K562 (cell line): ENCODE results near the gene B3GAT1. TPM values are rescaled to one million over a fixed set of nuclear protein-coding genes. Genes with fewer than 3 reads are reported as not detected.
A peak's percentile ranks its signal among the peaks of the same experiment; 100 is the strongest.

ENCODE experiments used
- BHLHE40 ChIP-seq: IDR thresholded peaks from 2 replicates; pipeline ENCODE4 v1.6.1; 2011; ENCODE audit warnings: low read length, improper control_type of control experiment
- CBX1 ChIP-seq: sonication (generic); IDR thresholded peaks from 2 replicates; pipeline ENCODE4 v1.6.1; 2016; ENCODE audit warnings: antibody characterized with exemption, low read depth, mild to moderate bottlenecking
- CXXC5 ChIP-seq: fragments of 250-450 bp; sonication (Bioruptor Pico); IDR thresholded peaks from 2 replicates; pipeline ENCODE4 v1.8.0; 2022; ENCODE audit warnings: inconsistent platforms, mild to moderate bottlenecking, moderate library complexity
- EP400 ChIP-seq: fragments of 450-650 bp; IDR thresholded peaks from 2 replicates; pipeline ENCODE4 v1.6.1; 2017; ENCODE audit warnings: antibody characterized with exemption, mild to moderate bottlenecking, moderate library complexity
- L3MBTL2 ChIP-seq: fragments of 450-650 bp; IDR thresholded peaks from 2 replicates; pipeline ENCODE4 v1.6.1; 2016; ENCODE audit warnings: mild to moderate bottlenecking, moderate library complexity
- LARP7 ChIP-seq: fragments of 450-650 bp; IDR thresholded peaks from 2 replicates; pipeline ENCODE4 v1.6.1; 2016
- MNT ChIP-seq, 2 experiments: fragments of 450-650 bp; conservative IDR thresholded peaks; 2 replicates each; pipeline ENCODE4 v1.6.1; 2017; ENCODE audit warnings: mild to moderate bottlenecking in 2 of 2, moderate library complexity in 2 of 2
- SRF ChIP-seq, 2 experiments: fragments of 250-450, 450-650 bp in 1 of 2; sonication (Bioruptor Pico) in 1 of 2; sonication (generic) in 1 of 2; formaldehyde crosslinking; IDR thresholded peaks; 2 replicates each; pipeline versions ENCODE4 v1.5.0 to v1.5.1; 2020 to 2022; ENCODE audit warnings: mild to moderate bottlenecking in 1 of 2, missing genetic modification reagents in 1 of 2
- TRIM24 ChIP-seq, 2 experiments: fragments of 450-650 bp; IDR thresholded peaks; 2 replicates each; pipeline ENCODE4 v1.6.1; 2016
- polyA plus RNA-seq, 8 experiments: library from polyadenylated mRNA; depleted of rRNA in 4 of 8; stranded (reverse) in 5 of 8; unstranded in 3 of 8; fragments of >200 nt; fragmentation: Nextera tagmentation in 2 of 8; fragmentation: Illumina TruSeq in 1 of 8; extraction: Ambion mirVana in 2 of 8; extraction: Trizol in 1 of 8; gene quantifications; 2 replicates each; pipeline versions ENCODE4 v1.2.1 to v1.2.3, GENCODE V29; 2011 to 2014; ENCODE audit warnings: inconsistent platforms in 1 of 8, missing spikeins in 1 of 8
- total RNA-seq, 7 experiments: library from RNA; depleted of rRNA in 6 of 7; stranded (reverse); fragments of >200 nt in 6 of 7; fragmentation: Illumina TruSeq in 2 of 7; extraction: Trizol in 2 of 7; gene quantifications; 2 replicates each; pipeline versions ENCODE4 v1.2.1 to v1.2.3, GENCODE V29; 2011 to 2021; ENCODE audit warnings: low replicate concordance in 1 of 7
- TF ChIP-seq, protein P1 (sequence below), 3 experiments: IDR thresholded peaks in 2 of 3; conservative IDR thresholded peaks in 1 of 3; 2 replicates each; pipeline ENCODE4 v1.5.1; 2011 to 2012; ENCODE audit warnings: low read length in 3 of 3, mild to moderate bottlenecking in 3 of 3, control low read depth in 2 of 3, improper control_type of control experiment in 1 of 3, inconsistent platforms in 1 of 3, low read depth in 1 of 3, mixed read lengths in 1 of 3, moderate library complexity in 1 of 3; ENCODE audit not compliant: insufficient read depth in 2 of 3
- TF ChIP-seq, protein P2 (sequence below): fragments of 200-800 bp; sonication (Bioruptor generic); IDR thresholded peaks from 2 replicates; pipeline ENCODE4 v1.6.1; 2017; ENCODE audit warnings: missing genetic modification characterization, missing compliant biosample characterization
- TF ChIP-seq, protein P3 (sequence below): fragments of 450-650 bp; IDR thresholded peaks from 2 replicates; pipeline ENCODE4 v1.6.1; 2014; ENCODE audit warnings: low read depth, mild to moderate bottlenecking, moderate library complexity, borderline replicate concordance

B3GAT1 gene
- total and polyA plus RNA-seq, 9 of the 15 experiments (the other 6 are each of a cell fraction or from before 2014, with no cell fraction given), result 0.01 to 0.53 (median 0.14) TPM; not detected in 1

DNA sequence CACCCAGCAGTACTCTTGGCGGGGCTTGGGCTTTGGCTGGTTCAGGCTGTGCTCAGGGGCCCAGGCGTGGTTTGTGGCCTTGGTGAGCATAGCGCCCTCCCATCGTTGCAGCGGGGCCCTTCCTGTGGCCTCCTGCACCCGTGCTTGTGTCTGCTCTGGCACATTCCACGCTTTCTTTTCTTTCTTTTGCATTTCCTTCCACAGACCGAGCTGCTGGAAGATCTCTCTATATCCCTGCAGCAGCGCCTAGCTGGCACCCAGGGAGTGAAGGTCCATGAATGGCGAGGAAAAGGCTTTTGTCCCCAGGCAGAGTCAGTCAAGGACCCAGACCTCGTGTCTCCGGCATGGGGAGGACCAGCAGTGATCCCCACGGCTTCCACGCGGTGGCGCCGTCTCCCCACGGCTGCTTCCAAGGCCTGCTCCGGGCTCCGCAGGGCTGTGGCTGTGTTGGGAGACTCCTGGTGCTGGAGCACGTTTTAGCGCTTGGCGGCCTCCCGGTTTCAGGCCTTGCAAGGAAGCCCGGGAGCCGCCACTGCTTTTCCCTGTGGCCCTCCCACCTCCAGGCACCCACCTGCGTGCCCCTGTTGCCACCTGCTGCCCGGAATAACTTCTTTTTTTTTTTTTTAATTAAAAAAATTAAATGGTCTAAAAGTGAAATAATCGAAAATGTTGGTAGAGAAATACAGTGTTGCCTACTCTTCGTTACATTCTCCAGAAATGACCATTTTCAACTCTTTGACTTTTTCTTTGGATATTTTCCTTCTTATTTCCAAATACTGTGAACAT lies 51.8 kb downstream of the B3GAT1 start (continued):
- TF ChIP-seq TRIM24 (IDR thresholded peaks at IDR 0.05) (no peak), BHLHE40 (peak; percentile 68), EP400 (peak; percentile 58; the same call in 1 of the 2 replicates), CBX1 (no peak), LARP7 (no peak), MNT (conservative IDR thresholded peaks at IDR 0.05) (peak in 1 of 2 experiments; percentile 36; a peak in 1 of 4 replicates), L3MBTL2 (peak; percentile 69; the same call in 1 of the 2 replicates), CXXC5 (peak; percentile 21; the same call in 1 of the 2 replicates), SRF (CRISPR knock-in tag; IDR thresholded peaks at IDR 0.05) (no peak)
- TF ChIP-seq, protein P1, sequence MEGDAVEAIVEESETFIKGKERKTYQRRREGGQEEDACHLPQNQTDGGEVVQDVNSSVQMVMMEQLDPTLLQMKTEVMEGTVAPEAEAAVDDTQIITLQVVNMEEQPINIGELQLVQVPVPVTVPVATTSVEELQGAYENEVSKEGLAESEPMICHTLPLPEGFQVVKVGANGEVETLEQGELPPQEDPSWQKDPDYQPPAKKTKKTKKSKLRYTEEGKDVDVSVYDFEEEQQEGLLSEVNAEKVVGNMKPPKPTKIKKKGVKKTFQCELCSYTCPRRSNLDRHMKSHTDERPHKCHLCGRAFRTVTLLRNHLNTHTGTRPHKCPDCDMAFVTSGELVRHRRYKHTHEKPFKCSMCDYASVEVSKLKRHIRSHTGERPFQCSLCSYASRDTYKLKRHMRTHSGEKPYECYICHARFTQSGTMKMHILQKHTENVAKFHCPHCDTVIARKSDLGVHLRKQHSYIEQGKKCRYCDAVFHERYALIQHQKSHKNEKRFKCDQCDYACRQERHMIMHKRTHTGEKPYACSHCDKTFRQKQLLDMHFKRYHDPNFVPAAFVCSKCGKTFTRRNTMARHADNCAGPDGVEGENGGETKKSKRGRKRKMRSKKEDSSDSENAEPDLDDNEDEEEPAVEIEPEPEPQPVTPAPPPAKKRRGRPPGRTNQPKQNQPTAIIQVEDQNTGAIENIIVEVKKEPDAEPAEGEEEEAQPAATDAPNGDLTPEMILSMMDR (IDR thresholded peaks at IDR 0.05 in 2 of 3, conservative IDR thresholded peaks at IDR 0.05 in 1 of 3; ENCODE audit: insufficient read depth in 2 of 3, low read depth in 1 of 3, low read length in 3 of 3), result peak; percentile 90 to 95 (median 93)
- TF ChIP-seq, protein P2, sequence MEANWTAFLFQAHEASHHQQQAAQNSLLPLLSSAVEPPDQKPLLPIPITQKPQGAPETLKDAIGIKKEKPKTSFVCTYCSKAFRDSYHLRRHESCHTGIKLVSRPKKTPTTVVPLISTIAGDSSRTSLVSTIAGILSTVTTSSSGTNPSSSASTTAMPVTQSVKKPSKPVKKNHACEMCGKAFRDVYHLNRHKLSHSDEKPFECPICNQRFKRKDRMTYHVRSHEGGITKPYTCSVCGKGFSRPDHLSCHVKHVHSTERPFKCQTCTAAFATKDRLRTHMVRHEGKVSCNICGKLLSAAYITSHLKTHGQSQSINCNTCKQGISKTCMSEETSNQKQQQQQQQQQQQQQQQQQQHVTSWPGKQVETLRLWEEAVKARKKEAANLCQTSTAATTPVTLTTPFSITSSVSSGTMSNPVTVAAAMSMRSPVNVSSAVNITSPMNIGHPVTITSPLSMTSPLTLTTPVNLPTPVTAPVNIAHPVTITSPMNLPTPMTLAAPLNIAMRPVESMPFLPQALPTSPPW (CRISPR knock-in tag), result 0 out of 2 replicates have a peak, but pooled peaks have one; percentile 11
- TF ChIP-seq, protein P3, sequence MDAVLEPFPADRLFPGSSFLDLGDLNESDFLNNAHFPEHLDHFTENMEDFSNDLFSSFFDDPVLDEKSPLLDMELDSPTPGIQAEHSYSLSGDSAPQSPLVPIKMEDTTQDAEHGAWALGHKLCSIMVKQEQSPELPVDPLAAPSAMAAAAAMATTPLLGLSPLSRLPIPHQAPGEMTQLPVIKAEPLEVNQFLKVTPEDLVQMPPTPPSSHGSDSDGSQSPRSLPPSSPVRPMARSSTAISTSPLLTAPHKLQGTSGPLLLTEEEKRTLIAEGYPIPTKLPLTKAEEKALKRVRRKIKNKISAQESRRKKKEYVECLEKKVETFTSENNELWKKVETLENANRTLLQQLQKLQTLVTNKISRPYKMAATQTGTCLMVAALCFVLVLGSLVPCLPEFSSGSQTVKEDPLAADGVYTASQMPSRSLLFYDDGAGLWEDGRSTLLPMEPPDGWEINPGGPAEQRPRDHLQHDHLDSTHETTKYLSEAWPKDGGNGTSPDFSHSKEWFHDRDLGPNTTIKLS, result no peak
